Gastrocnemius medialis (tissue), 4 donors: ENCODE measurements around the gene HIVEP2. TPM values are rescaled to one million over a fixed set of nuclear protein-coding genes. Genes with fewer than 3 reads are reported as not detected.

Source experiments
- ATAC-seq, 2 donors: fragments of 150-250 bp; one replicate each; pipeline ENCODE4 v1.9.1; 2016
- DNase-seq, 2 donors: peaks; one replicate each; pipeline ENCODE4 v3.0.0-alpha.2; 2019
- H3K27ac ChIP-seq, 4 donors: fragments of 200-600 bp; sonication (generic); 1 replicate in 1 of 4; 2 replicates in 3 of 4; pipeline ENCODE4 v1.5.1; 2016 to 2018; ENCODE audit warnings: mild to moderate bottlenecking in 2 of 4, moderate library complexity in 1 of 4
- H3K27me3 ChIP-seq, 3 donors: fragments of 200-600 bp; sonication (generic) in 2 of 3; 1 replicate in 1 of 3; 2 replicates in 2 of 3; pipeline versions ENCODE4 v1.5.1 to v1.6.0; 2016 to 2019; ENCODE audit warnings: mild to moderate bottlenecking in 1 of 3, moderate library complexity in 1 of 3
- H3K36me3 ChIP-seq, 2 donors: fragments of 200-600 bp; sonication (generic) in 1 of 2; one replicate each; pipeline ENCODE4 v1.5.1; 2017 to 2018
- H3K4me1 ChIP-seq, 2 donors: fragments of 200-600 bp; sonication (generic) in 1 of 2; one replicate each; pipeline ENCODE4 v1.5.1; 2016 to 2017; ENCODE audit warnings: mild to moderate bottlenecking in 2 of 2
- H3K4me3 ChIP-seq, 4 donors: fragments of 200-600 bp; sonication (generic) in 3 of 4; 1 replicate in 1 of 4; 2 replicates in 3 of 4; pipeline ENCODE4 v1.5.1; 2016 to 2019; ENCODE audit warnings: mild to moderate bottlenecking in 2 of 4
- H3K9me3 ChIP-seq, 3 donors: fragments of 200-600 bp; sonication (generic) in 2 of 3; 1 replicate in 1 of 3; 2 replicates in 2 of 3; pipeline ENCODE4 v1.5.1; 2016 to 2019
- CTCF ChIP-seq, 5 experiments: fragments of 450-650 bp in 3 of 5; fragments of 200-600 bp in 2 of 5; sonication (generic) in 2 of 5; IDR thresholded peaks in 4 of 5; conservative IDR thresholded peaks in 1 of 5; 1 replicate in 4 of 5; 2 replicates in 1 of 5; pipeline ENCODE4 v1.5.1; 2016 to 2019; ENCODE audit warnings: antibody characterized with exemption in 5 of 5, mild to moderate bottlenecking in 3 of 5, moderate library complexity in 3 of 5
- POLR2A ChIP-seq, 2 donors: fragments of 450-650 bp; IDR thresholded peaks; one replicate each; pipeline ENCODE4 v1.6.1; 2017; ENCODE audit warnings: antibody characterized with exemption in 2 of 2, mild to moderate bottlenecking in 2 of 2, moderate library complexity in 2 of 2
- in situ Hi-C, 4 donors: fragments of 200-750 bp; cut with MboI; loops; one replicate each; pipeline versions ENCODE4 v1.15.0 to v1.8.0; 2017; ENCODE audit warnings: low sequenced_read_pairs in 4 of 4
- intact Hi-C: fragments of 100-400 bp; cut with DNase I; formaldehyde crosslinking; loops from one replicate; pipeline ENCODE4 v1.15.1; 2023; ENCODE audit warnings: low total_unique reads
- total RNA-seq, 4 donors: library from RNA; depleted of rRNA; stranded (reverse); fragments of >200 nt; gene quantifications; one replicate each; pipeline versions ENCODE4 v1.1.0 to v1.2.3, GENCODE V29; 2016

HIVEP2 gene
- total RNA-seq, 4 donors from 2014 or later: 15.9 to 29.4 (median 25.3) TPM

- Histone ChIP-seq H3K9me3 (no peaks in the 10 kb centered on the region), H3K4me3 (peak overlapping the region; percentile 66 to 75 (median 68)), H3K27me3 (no peaks in the 10 kb centered on the region), H3K36me3 (no peaks in the 10 kb centered on the region), H3K27ac (peak overlapping the region; percentile 88 to 95 (median 94)), H3K4me1 (peaks cover 44 to 49% of the 10 kb centered on the region in 2 donors)
- intact Hi-C loops: loop anchor here (1.0 to 5.0 kb wide), 2 partner anchors 20 to 39 kb away; no protein-coding TSS in a partner anchor
- DNase-seq (peak; percentile 77 to 83), ATAC-seq (peak; percentile 87 to 89)
- peak; percentile 64 to 78 for TF ChIP-seq POLR2A (IDR thresholded peaks at IDR 0.05)
- TF ChIP-seq CTCF (IDR thresholded peaks at IDR 0.05 in 4 of 5, conservative IDR thresholded peaks at IDR 0.05 in 1 of 5): no peak
- in situ Hi-C loops: loop anchor here in 1 of 4 donors (25.0 kb wide), 1 partner anchor 89 kb away; no protein-coding TSS in a partner anchor
Observed at GRCh38 chr6:142926494-142927270, 18.3 kb downstream of the HIVEP2 start.

- intact Hi-C loops (loop anchor here (1.0 to 5.0 kb wide), 2 partner anchors 20 to 39 kb away; no protein-coding TSS in a partner anchor), in situ Hi-C loops (loop anchor here in 1 of 4 donors (25.0 kb wide), 1 partner anchor 89 kb away; no protein-coding TSS in a partner anchor)
- no peaks in the 10 kb centered on the region for H3K9me3 ChIP-seq
- TF ChIP-seq POLR2A (IDR thresholded peaks at IDR 0.05) (no peak), CTCF (IDR thresholded peaks at IDR 0.05 in 4 of 5, conservative IDR thresholded peaks at IDR 0.05 in 1 of 5) (no peak)
- H3K4me1 ChIP-seq: peaks cover 44 to 45% of the 10 kb centered on the region in 2 donors
- DNase-seq (no peak), ATAC-seq (no peak)
- H3K36me3 ChIP-seq: no peaks in the 10 kb centered on the region
- H3K27ac ChIP-seq: peak overlapping the region; percentile 88 to 95 (median 94)
- no peaks in the 10 kb centered on the region for H3K27me3 ChIP-seq
- H3K4me3 ChIP-seq: peak overlapping the region; percentile 66 to 75 (median 68)
Observed at GRCh38 chr6:142926177-142926493, 18.8 kb downstream of the HIVEP2 start.

GRCh38 chr6:142925575-142926110, 19.3 kb downstream of the HIVEP2 start:
- Histone ChIP-seq H3K36me3 (no peaks in the 10 kb centered on the region), H3K27ac (peak overlapping the region; percentile 88 to 95 (median 94)), H3K4me3 (no peak overlapping the region), H3K9me3 (no peaks in the 10 kb centered on the region), H3K4me1 (peaks cover 40 to 41% of the 10 kb centered on the region in 2 donors), H3K27me3 (no peaks in the 10 kb centered on the region)
- in situ Hi-C loops: loop anchor here in 1 of 4 donors (25.0 kb wide), 1 partner anchor 88 kb away; no protein-coding TSS in a partner anchor
- DNase-seq: no peak
- TF ChIP-seq CTCF (IDR thresholded peaks at IDR 0.05 in 4 of 5, conservative IDR thresholded peaks at IDR 0.05 in 1 of 5) (no peak), POLR2A (IDR thresholded peaks at IDR 0.05) (no peak)
- intact Hi-C loops: loop anchor here (1.0 to 5.0 kb wide), 2 partner anchors 21 to 38 kb away; no protein-coding TSS in a partner anchor
- peak in 1 of 2 donors; percentile 26 for ATAC-seq

- no peak for TF ChIP-seq CTCF (IDR thresholded peaks at IDR 0.05 in 4 of 5, conservative IDR thresholded peaks at IDR 0.05 in 1 of 5)
- no peak for TF ChIP-seq POLR2A (IDR thresholded peaks at IDR 0.05)
- ATAC-seq (peak; percentile 73 to 79), DNase-seq (peak in 1 of 2 donors; percentile 31)
- peaks cover 25 to 26% of the 10 kb centered on the region in 2 donors for H3K4me1 ChIP-seq
- H3K27me3 ChIP-seq: no peaks in the 10 kb centered on the region
- H3K27ac ChIP-seq: peak overlapping the region; percentile 36 to 69 (median 60)
- intact Hi-C loops: no loop called here
- no peaks in the 10 kb centered on the region for H3K9me3 ChIP-seq
- in situ Hi-C loops: no loop called here
- H3K4me3 ChIP-seq: peak overlapping the region in 3 of 4 donors; percentile 4 to 10 (median 6)
- no peaks in the 10 kb centered on the region for H3K36me3 ChIP-seq
Observed at GRCh38 chr6:142918339-142919042, 26.5 kb downstream of the HIVEP2 start.
